DOHH2 (cell line): ENCODE results near the gene CERK.

ENCODE experiments used
- H3F3A ChIP-seq: fragments of 200-600 bp; sonication (generic), shearing (Covaris generic); 2 replicates; pipeline ENCODE4 v1.6.0; 2016; ENCODE audit warnings: antibody characterized with exemption, mild to moderate bottlenecking; ENCODE audit not compliant: control insufficient read depth, insufficient read depth
- H3K27ac ChIP-seq: fragments of 200-600 bp; sonication (generic); 2 replicates; pipeline ENCODE4 v1.5.1; 2014; ENCODE audit warnings: low read depth, mild to moderate bottlenecking, low read length, moderate library complexity
- H3K27me3 ChIP-seq: fragments of 200-600 bp; sonication (generic); 2 replicates; pipeline ENCODE4 v1.6.1; 2014; ENCODE audit warnings: mild to moderate bottlenecking, low read length, mixed read lengths; ENCODE audit not compliant: control insufficient read depth
- H3K36me3 ChIP-seq: fragments of 200-600 bp; sonication (generic); 2 replicates; pipeline ENCODE4 v1.6.1; 2014; ENCODE audit warnings: mild to moderate bottlenecking, low read length, moderate library complexity, mixed read lengths; ENCODE audit not compliant: control insufficient read depth
- H3K4me1 ChIP-seq: fragments of 200-600 bp; sonication (generic); 2 replicates; pipeline ENCODE4 v1.6.1; 2014; ENCODE audit warnings: mild to moderate bottlenecking, low read length, mixed read lengths; ENCODE audit not compliant: control insufficient read depth
- H3K4me2 ChIP-seq: fragments of 200-600 bp; sonication (generic); 2 replicates; pipeline ENCODE4 v1.6.0; 2014; ENCODE audit warnings: mild to moderate bottlenecking, low read length, moderate library complexity
- H3K4me3 ChIP-seq: fragments of 200-600 bp; sonication (generic); 2 replicates; pipeline ENCODE4 v1.5.1; 2014; ENCODE audit warnings: mild to moderate bottlenecking, low read length, mixed read lengths
- H3K79me2 ChIP-seq: fragments of 200-600 bp; sonication (generic); 2 replicates; pipeline ENCODE4 v1.6.1; 2014; ENCODE audit warnings: mild to moderate bottlenecking, low read length, mixed read lengths; ENCODE audit not compliant: control insufficient read depth
- H3K9me2 ChIP-seq: fragments of 200-600 bp; sonication (generic); replicated peaks from 2 replicates; pipeline ENCODE4 v1.6.1; 2014; ENCODE audit warnings: mild to moderate bottlenecking, low read length, mixed read lengths; ENCODE audit not compliant: control insufficient read depth
- H3K9me3 ChIP-seq: fragments of 200-600 bp; sonication (generic); 2 replicates; pipeline ENCODE4 v1.6.1; 2014; ENCODE audit warnings: antibody characterized with exemption, low read length, mixed read lengths; ENCODE audit not compliant: control insufficient read depth, insufficient read depth
- H4K20me1 ChIP-seq: fragments of 200-600 bp; sonication (generic); 2 replicates; pipeline ENCODE4 v1.6.0; 2014; ENCODE audit warnings: low read depth, mild to moderate bottlenecking, antibody characterized with exemption, low read length, moderate library complexity; ENCODE audit not compliant: control insufficient read depth, insufficient read depth
- EZH2phosphoT487 ChIP-seq: fragments of 200-600 bp; sonication (generic); IDR thresholded peaks from 2 replicates; pipeline ENCODE4 v1.6.1; 2017; ENCODE audit warnings: borderline replicate concordance, mild to moderate bottlenecking, antibody characterized with exemption, low read length, moderate library complexity, mixed read lengths
- TF ChIP-seq, protein P1 (sequence below): fragments of 200-600 bp; sonication (generic); IDR thresholded peaks from one replicate; pipeline ENCODE4 v1.5.1; 2014; ENCODE audit warnings: antibody characterized with exemption, mild to moderate bottlenecking, low read depth, low read length; ENCODE audit not compliant: poor library complexity, severe bottlenecking

Gene CERK

DNA sequence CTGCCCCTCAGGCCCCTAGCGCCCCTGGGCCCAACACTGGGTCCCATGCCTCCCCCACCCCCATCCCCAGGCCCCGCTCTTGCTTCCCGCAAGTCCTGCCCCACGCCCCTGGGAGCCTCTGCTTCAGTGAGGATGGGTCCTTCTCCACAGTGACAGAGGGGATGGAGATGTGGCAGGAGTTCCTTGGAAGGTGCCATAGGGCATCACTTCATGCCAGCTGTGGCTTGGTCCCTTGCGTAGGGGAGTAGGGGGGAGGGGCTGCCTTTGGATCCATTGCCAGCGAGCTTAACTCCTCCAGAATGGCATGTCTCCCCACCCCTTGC is 14.9 kb upstream of the CERK start:
- H3K4me1 ChIP-seq = peaks cover 26% of the 10 kb centered on the region

DNA sequence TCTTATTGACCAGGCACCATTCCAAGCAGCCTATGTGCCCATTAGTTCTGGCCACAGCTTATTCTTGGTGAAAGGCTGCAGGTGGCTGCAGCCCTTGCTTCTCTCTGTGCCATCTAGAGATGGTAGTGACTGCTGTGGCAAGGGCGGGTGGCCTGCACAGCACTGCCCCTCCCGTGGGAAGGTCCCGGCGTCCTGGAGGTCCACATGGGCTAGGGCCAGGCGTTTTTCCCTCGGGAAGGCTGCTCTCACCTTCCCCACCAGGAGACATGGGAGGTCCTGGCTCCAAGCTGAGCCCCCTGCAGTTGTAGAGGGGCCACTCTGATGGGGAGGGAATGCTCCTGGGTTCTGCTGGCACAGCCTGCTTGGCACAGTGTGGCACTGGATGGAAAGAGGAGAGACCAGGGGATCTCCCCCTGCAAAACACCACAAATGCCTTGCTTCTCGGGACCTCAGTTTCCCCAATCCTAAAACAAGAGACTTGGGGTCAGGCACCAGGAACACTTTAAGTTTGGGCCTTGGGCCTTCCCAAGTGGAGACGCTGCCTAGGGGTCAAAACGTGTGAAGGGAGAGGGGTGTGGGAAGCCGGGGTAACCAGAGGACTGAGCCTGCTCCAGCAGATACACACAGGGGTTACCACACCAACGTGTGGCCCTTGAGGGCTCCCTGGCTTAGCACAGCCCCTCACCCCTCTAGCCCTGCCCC is 14.4 kb upstream of the CERK start:
- peaks cover 13% of the 10 kb centered on the region for H3K9me3 ChIP-seq
- no peaks in the 10 kb centered on the region for H3K79me2 ChIP-seq
- H3K27ac ChIP-seq = no peak overlapping the region
- no peaks in the 10 kb centered on the region for H3F3A ChIP-seq
- no peaks in the 10 kb centered on the region for H3K9me2 ChIP-seq
- H3K4me2 ChIP-seq = no peak overlapping the region
- H3K36me3 ChIP-seq = peaks cover 7% of the 10 kb centered on the region
- 0 out of 2 replicates have a peak, but pooled peaks cover 4% of the 10 kb centered on the region for H3K27me3 ChIP-seq
- no peak overlapping the region for H3K4me3 ChIP-seq
- peaks cover 26% of the 10 kb centered on the region for H3K4me1 ChIP-seq
- H4K20me1 ChIP-seq = no peaks in the 10 kb centered on the region
- TF ChIP-seq, protein P1, sequence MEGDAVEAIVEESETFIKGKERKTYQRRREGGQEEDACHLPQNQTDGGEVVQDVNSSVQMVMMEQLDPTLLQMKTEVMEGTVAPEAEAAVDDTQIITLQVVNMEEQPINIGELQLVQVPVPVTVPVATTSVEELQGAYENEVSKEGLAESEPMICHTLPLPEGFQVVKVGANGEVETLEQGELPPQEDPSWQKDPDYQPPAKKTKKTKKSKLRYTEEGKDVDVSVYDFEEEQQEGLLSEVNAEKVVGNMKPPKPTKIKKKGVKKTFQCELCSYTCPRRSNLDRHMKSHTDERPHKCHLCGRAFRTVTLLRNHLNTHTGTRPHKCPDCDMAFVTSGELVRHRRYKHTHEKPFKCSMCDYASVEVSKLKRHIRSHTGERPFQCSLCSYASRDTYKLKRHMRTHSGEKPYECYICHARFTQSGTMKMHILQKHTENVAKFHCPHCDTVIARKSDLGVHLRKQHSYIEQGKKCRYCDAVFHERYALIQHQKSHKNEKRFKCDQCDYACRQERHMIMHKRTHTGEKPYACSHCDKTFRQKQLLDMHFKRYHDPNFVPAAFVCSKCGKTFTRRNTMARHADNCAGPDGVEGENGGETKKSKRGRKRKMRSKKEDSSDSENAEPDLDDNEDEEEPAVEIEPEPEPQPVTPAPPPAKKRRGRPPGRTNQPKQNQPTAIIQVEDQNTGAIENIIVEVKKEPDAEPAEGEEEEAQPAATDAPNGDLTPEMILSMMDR = no peak
- TF ChIP-seq EZH2phosphoT487 = no peak

More for the DNA sequence above, 14.9 kb upstream of the CERK start:
- Histone ChIP-seq H3K27ac (no peak overlapping the region), H3K9me3 (peaks cover 13% of the 10 kb centered on the region), H3K27me3 (0 out of 2 replicates have a peak, but pooled peaks cover 4% of the 10 kb centered on the region), H4K20me1 (no peaks in the 10 kb centered on the region), H3K36me3 (peaks cover 7% of the 10 kb centered on the region), H3K4me2 (no peak overlapping the region), H3F3A (no peaks in the 10 kb centered on the region), H3K79me2 (no peaks in the 10 kb centered on the region), H3K9me2 (no peaks in the 10 kb centered on the region), H3K4me3 (no peak overlapping the region)
- TF ChIP-seq, protein P1 = no peak
- TF ChIP-seq EZH2phosphoT487 = no peak

DNA sequence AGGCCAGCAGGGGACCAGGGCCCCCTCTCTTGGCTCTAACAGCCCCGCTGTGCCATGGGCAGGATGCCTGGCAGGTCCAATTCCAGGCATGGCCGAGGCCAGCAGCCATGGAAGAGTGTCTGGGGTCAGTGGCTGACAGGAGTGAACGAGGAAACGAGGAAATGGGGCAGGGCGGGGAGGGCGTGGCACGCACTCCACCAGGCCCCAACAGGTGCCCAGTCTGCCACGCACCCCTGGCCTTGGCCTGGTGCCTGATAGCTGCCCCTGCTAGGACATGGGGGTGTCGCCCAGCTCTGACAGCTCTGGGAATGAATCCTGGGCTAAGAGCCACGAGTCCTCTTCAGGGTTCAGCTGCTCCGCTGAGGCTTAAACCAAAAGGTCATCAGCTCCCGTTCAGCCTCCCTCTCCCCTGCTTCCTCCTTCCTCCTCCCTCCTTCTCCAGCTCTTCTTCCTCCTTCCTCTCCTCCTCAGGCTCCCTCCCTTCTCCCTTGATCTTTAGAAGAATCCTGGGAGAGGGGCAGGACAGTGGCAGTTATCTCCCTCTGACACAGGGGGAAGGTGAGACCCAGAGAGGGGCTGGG is 12.9 kb upstream of the CERK start:
- peaks cover 5% of the 10 kb centered on the region for H3K9me3 ChIP-seq
- peaks cover 22% of the 10 kb centered on the region for H3K4me1 ChIP-seq
- TF ChIP-seq EZH2phosphoT487 = no peak
- TF ChIP-seq, protein P1 = no peak
- no peak overlapping the region for H3K27ac ChIP-seq
- no peaks in the 10 kb centered on the region for H4K20me1 ChIP-seq
- no peak overlapping the region for H3K4me2 ChIP-seq
- peaks cover under 1% of the 10 kb centered on the region; the same call in 1 of the 2 replicates for H3K36me3 ChIP-seq
- no peaks in the 10 kb centered on the region for H3K79me2 ChIP-seq
- H3K27me3 ChIP-seq = 0 out of 2 replicates have a peak, but pooled peaks cover 10% of the 10 kb centered on the region
- no peaks in the 10 kb centered on the region for H3F3A ChIP-seq
- no peaks in the 10 kb centered on the region for H3K9me2 ChIP-seq
- H3K4me3 ChIP-seq = no peak overlapping the region
